Purkinje cell (primary cell): ENCODE measurements around the gene KRTAP10-6. TPM values are rescaled to one million over a fixed set of nuclear protein-coding genes. Genes with fewer than 3 reads are reported as not detected.

Experiments
- polyA plus RNA-seq: library from polyadenylated mRNA; unstranded; fragments of >200 nt; fragmentation: Nextera tagmentation; gene quantifications from 2 replicates; pipeline ENCODE4 v1.2.1, GENCODE V29; 2014

Gene KRTAP10-6
- not detected in 2 replicates for polyA plus RNA-seq

GRCh38 chr21:44592446-44593311, at the start of gene KRTAP10-6:
TSS of gene KRTAP10-6 (minus strand) at chr21:44592505. CDS start at chr21:44592484, 21 bp downstream.

GRCh38 chr21:44637018-44637850, 44.9 kb upstream of the KRTAP10-6 start, which contains the start of gene KRTAP10-10:
TSS of gene KRTAP10-10 (plus strand) at chr21:44637356. CDS start at chr21:44637418, 62 bp downstream.

GRCh38 chr21:44626673-44627143, 34.4 kb upstream of the KRTAP10-6 start, which contains the start of gene KRTAP10-9:
TSS of gene KRTAP10-9 (plus strand) at chr21:44627093. CDS start at chr21:44627172, 79 bp downstream.

GRCh38 chr21:44612029-44612486, 19.8 kb upstream of the KRTAP10-6 start, which contains the start of gene KRTAP10-8:
TSS of gene KRTAP10-8 (plus strand) at chr21:44612079. CDS start at chr21:44612101, 22 bp downstream.

GRCh38 chr21:44600118-44600978, 8.0 kb upstream of the KRTAP10-6 start, which contains the start of gene KRTAP10-7:
TSS of gene KRTAP10-7 (plus strand) at chr21:44600597. CDS start at chr21:44600622, 25 bp downstream.

GRCh38 chr21:44580231-44580821, 12.0 kb downstream of the KRTAP10-6 start, which contains the start of gene KRTAP10-5:
TSS of gene KRTAP10-5 (minus strand) at chr21:44580604. CDS start at chr21:44580578, 26 bp downstream.

GRCh38 chr21:44573630-44574456, 18.5 kb downstream of the KRTAP10-6 start, which contains the start of gene KRTAP10-4:
TSS of gene KRTAP10-4 (plus strand) at chr21:44573729. CDS start at chr21:44573759, 30 bp downstream.

GRCh38 chr21:44558695-44559094, 33.6 kb downstream of the KRTAP10-6 start, which contains the start of gene KRTAP10-3:
TSS of gene KRTAP10-3 (minus strand) at chr21:44558795. CDS start at chr21:44558715, 80 bp downstream.

GRCh38 chr21:44551340-44551961, 40.9 kb downstream of the KRTAP10-6 start, which contains the start of gene KRTAP10-2:
TSS of gene KRTAP10-2 (minus strand) at chr21:44551505. CDS start at chr21:44551458, 47 bp downstream.

Other genes starting within 250 kb of the KRTAP10-6 start
- gene TRPM2, start 238.9 kb downstream of the KRTAP10-6 start, polyA plus RNA-seq = 4.9 and 6.2 TPM in 2 replicates
- not detected in 2 replicates for gene LRRC3, start 137.0 kb downstream of the KRTAP10-6 start, polyA plus RNA-seq
- not detected in 2 replicates for gene KRTAP10-1, start 52.3 kb downstream of the KRTAP10-6 start, polyA plus RNA-seq
- not detected in 2 replicates for gene KRTAP10-2, start 41.0 kb downstream of the KRTAP10-6 start, polyA plus RNA-seq
- not detected in 2 replicates for gene KRTAP10-3, start 33.7 kb downstream of the KRTAP10-6 start, polyA plus RNA-seq
- not detected in 2 replicates for gene KRTAP10-4, start 18.8 kb downstream of the KRTAP10-6 start, polyA plus RNA-seq
- gene KRTAP10-5, start 11.9 kb downstream of the KRTAP10-6 start, polyA plus RNA-seq = not detected in 2 replicates
- not detected in 2 replicates for gene KRTAP10-7, start 8.1 kb upstream of the KRTAP10-6 start, polyA plus RNA-seq
- gene KRTAP10-8, start 19.6 kb upstream of the KRTAP10-6 start, polyA plus RNA-seq = not detected in 2 replicates
- gene KRTAP10-9, start 34.6 kb upstream of the KRTAP10-6 start, polyA plus RNA-seq = not detected in 2 replicates
- gene KRTAP10-10, start 44.9 kb upstream of the KRTAP10-6 start, polyA plus RNA-seq = not detected in 2 replicates
- not detected in 2 replicates for gene KRTAP10-11, start 53.9 kb upstream of the KRTAP10-6 start, polyA plus RNA-seq
- gene KRTAP12-4, start 62.2 kb upstream of the KRTAP10-6 start, polyA plus RNA-seq = not detected in 2 replicates
- gene KRTAP12-3, start 65.4 kb upstream of the KRTAP10-6 start, polyA plus RNA-seq = not detected in 2 replicates
- gene KRTAP12-2, start 74.4 kb upstream of the KRTAP10-6 start, polyA plus RNA-seq = not detected in 2 replicates
- not detected in 2 replicates for gene KRTAP12-1, start 89.7 kb upstream of the KRTAP10-6 start, polyA plus RNA-seq
- not detected in 2 replicates for gene KRTAP10-12, start 104.7 kb upstream of the KRTAP10-6 start, polyA plus RNA-seq
- not detected in 2 replicates for gene TSPEAR, start 119.1 kb upstream of the KRTAP10-6 start, polyA plus RNA-seq
- gene UBE2G2, start 209.3 kb upstream of the KRTAP10-6 start, polyA plus RNA-seq = 18.6 and 38.5 TPM in 2 replicates
- 66.7 and 90.6 TPM in 2 replicates for gene SUMO3, start 225.6 kb upstream of the KRTAP10-6 start, polyA plus RNA-seq